B cell (primary cell): ENCODE measurements around the gene SH3TC1. TPM values are rescaled to one million over a fixed set of nuclear protein-coding genes. Genes with fewer than 3 reads are reported as not detected.

ENCODE experiments used
- ATAC-seq: fragments of 200-7000 bp; cut with Tn5 transposase; one replicate; pipeline ENCODE4 v1.10.0; 2021; ENCODE audit warnings: low read depth, mild to moderate bottlenecking, moderate number of reproducible peaks, moderate library complexity
- CTCF ChIA-PET: fragments of 350-600 bp; sonication (Branson Sonifier 250); formaldehyde crosslinking; loops from one replicate; lab custom pipeline; 2021; ENCODE audit warnings: antibody characterized with exemption, inconsistent platforms; lab: Charles Lee
- POLR2A ChIA-PET: fragments of 350-600 bp; sonication (Branson Sonifier 250); formaldehyde crosslinking; loops from one replicate; lab custom pipeline; 2021; ENCODE audit warnings: antibody characterized with exemption; lab: Charles Lee
- DNase-seq: peaks from one replicate; pipeline ENCODE4 v3.0.0; 2013
- H2AFZ ChIP-seq: 2 replicates; pipeline ENCODE4 v1.6.1; 2012; ENCODE audit warnings: mild to moderate bottlenecking, low read depth, low read length; ENCODE audit not compliant: insufficient read depth, poor library complexity, severe bottlenecking
- H3K27ac ChIP-seq, 2 donors: 1 replicate in 1 of 2; 2 replicates in 1 of 2; pipeline ENCODE4 v1.5.1; 2012 to 2013; ENCODE audit warnings: low read length in 2 of 2, mild to moderate bottlenecking in 2 of 2, moderate library complexity in 1 of 2
- H3K27me3 ChIP-seq, 4 experiments: fragments of 200-600 bp in 1 of 4; sonication (generic) in 1 of 4; replicated peaks in 1 of 4; 1 replicate in 2 of 4; 2 replicates in 2 of 4; pipeline versions ENCODE4 v1.6.1 to v1.7.0; 2013 to 2016; ENCODE audit warnings: low read length in 3 of 4, mild to moderate bottlenecking in 2 of 4, mixed read lengths in 1 of 4, moderate library complexity in 1 of 4; ENCODE audit not compliant: insufficient read depth in 4 of 4, control insufficient read depth in 3 of 4; ENCODE audit errors: control extremely low read depth in 1 of 4
- H3K36me3 ChIP-seq, 2 experiments: replicated peaks in 1 of 2; 1 replicate in 1 of 2; 2 replicates in 1 of 2; pipeline versions ENCODE4 v1.6.1 to v1.7.1; 2013; ENCODE audit warnings: low read length in 1 of 2; ENCODE audit not compliant: insufficient read depth in 2 of 2, control insufficient read depth in 1 of 2; ENCODE audit errors: control extremely low read depth in 1 of 2, extremely low read depth in 1 of 2
- H3K4me1 ChIP-seq, 2 donors: fragments of 200-600 bp in 1 of 2; sonication (generic) in 1 of 2; 1 replicate in 1 of 2; 2 replicates in 1 of 2; pipeline versions ENCODE4 v1.5.1 to v1.6.1; 2013 to 2017; ENCODE audit warnings: low read length in 2 of 2; ENCODE audit not compliant: control insufficient read depth in 2 of 2, insufficient read depth in 2 of 2
- H3K4me2 ChIP-seq: replicated peaks from 2 replicates; pipeline ENCODE3; 2012; ENCODE audit warnings: mild to moderate bottlenecking, low read depth, low read length; ENCODE audit not compliant: poor library complexity, severe bottlenecking
- H3K4me3 ChIP-seq, 5 experiments: fragments of 200-600 bp in 1 of 5; sonication (generic) in 1 of 5; 1 replicate in 3 of 5; 2 replicates in 2 of 5; pipeline versions ENCODE4 v1.5.1 to v1.7.0; 2011 to 2016; ENCODE audit warnings: low read length in 4 of 5, mild to moderate bottlenecking in 4 of 5, low read depth in 2 of 5, control low read depth in 1 of 5, moderate library complexity in 1 of 5; ENCODE audit not compliant: insufficient read depth in 1 of 5; ENCODE audit errors: control extremely low read depth in 1 of 5, extremely low read depth in 1 of 5
- H3K79me2 ChIP-seq: fragments of 200-600 bp; sonication (generic); one replicate; pipeline ENCODE4 v1.6.0; 2016; ENCODE audit warnings: low read length; ENCODE audit not compliant: control insufficient read depth, insufficient read depth
- H3K9ac ChIP-seq: fragments of 200-600 bp; sonication (generic); 2 replicates; pipeline ENCODE4 v1.6.1; 2017; ENCODE audit warnings: mild to moderate bottlenecking, low read length, moderate library complexity
- H3K9me3 ChIP-seq, 3 donors: one replicate each; pipeline versions ENCODE4 v1.6.1 to v1.7.1; 2013; ENCODE audit warnings: low read length in 2 of 3; ENCODE audit not compliant: control insufficient read depth in 2 of 3, insufficient read depth in 1 of 3; ENCODE audit errors: control extremely low read depth in 1 of 3
- H4K20me1 ChIP-seq: 2 replicates; pipeline ENCODE4 v1.6.0; 2012; ENCODE audit warnings: mild to moderate bottlenecking, low read length; ENCODE audit not compliant: insufficient read depth, control insufficient read depth, poor library complexity, severe bottlenecking
- H3K27ac Mint-ChIP-seq: one replicate; pipeline ENCODE4 v1.8.0; 2021; ENCODE audit warnings: mixed read lengths
- H3K27me3 Mint-ChIP-seq: one replicate; pipeline ENCODE4 v1.8.0; 2021; ENCODE audit warnings: mixed read lengths
- H3K4me1 Mint-ChIP-seq: one replicate; pipeline ENCODE4 v1.8.0; 2021; ENCODE audit warnings: mixed read lengths
- H3K4me3 Mint-ChIP-seq: one replicate; pipeline ENCODE4 v1.8.0; 2021; ENCODE audit warnings: mixed read lengths
- H3K9me3 Mint-ChIP-seq: one replicate; pipeline ENCODE4 v1.8.0; 2022; ENCODE audit warnings: mixed read lengths; ENCODE audit not compliant: insufficient read depth
- EZH2 ChIP-seq: IDR thresholded peaks from 2 replicates; pipeline ENCODE4 v1.6.1; 2012; ENCODE audit warnings: borderline replicate concordance, low read depth, mild to moderate bottlenecking, moderate library complexity, low read length; ENCODE audit not compliant: insufficient read depth, poor library complexity, severe bottlenecking
- WGBS: methylation state at CpG from one replicate; pipeline ENCODE4 v1.1.5; 2013; ENCODE audit warnings: missing lambda C conversion rate; ENCODE audit not compliant: insufficient coverage; 5-methylcytosine and 5-hydroxymethylcytosine counted together
- intact Hi-C: fragments of 100-400 bp; cut with micrococcal nuclease; formaldehyde crosslinking; loops from one replicate; pipeline ENCODE4 v1.10.0; 2022
- polyA plus RNA-seq: library from polyadenylated mRNA; depleted of rRNA; stranded (reverse); fragments of >200 nt; gene quantifications from 2 replicates; pipeline ENCODE4 v1.2.3, GENCODE V29; 2012
- total RNA-seq, 2 donors: library from RNA; stranded (reverse); fragments of 120-200 nt in 1 of 2; gene quantifications; 1 replicate in 1 of 2; 2 replicates in 1 of 2; pipeline versions ENCODE4 v1.2.3 to v1.2.4, GENCODE V29; 2013 to 2022
- TF ChIP-seq, protein P1 (sequence below): fragments of 200-600 bp; IDR thresholded peaks from one replicate; pipeline ENCODE4 v1.8.0; 2022; ENCODE audit warnings: antibody characterized with exemption, mild to moderate bottlenecking

Gene SH3TC1
- total and polyA plus RNA-seq, 2 donors (not counting 1 experiment from before 2014, with no cell fraction given), result 63.8 to 388 TPM

GRCh38 chr4:8173492-8174242 is 25.4 kb upstream of the SH3TC1 start:
- intact Hi-C loops, result loop anchor here (2.0 kb wide), 1 partner anchor 55 kb away; no protein-coding TSS in a partner anchor

More at GRCh38 chr4:8173492-8174242, 25.4 kb upstream of the SH3TC1 start:
- Histone ChIP-seq H3K9me3 (peaks cover 0 to 34% (median 3%) of the 10 kb centered on the region in 3 donors), H3K27me3 (no peaks in the 10 kb centered on the region), H3K4me2 (no peak overlapping the region), H3K36me3 (no peaks in the 10 kb centered on the region), H4K20me1 (no peaks in the 10 kb centered on the region), H3K79me2 (no peaks in the 10 kb centered on the region), H3K27ac (no peak overlapping the region), H3K9ac (no peak overlapping the region), H3K4me3 (no peak overlapping the region), H2AFZ (no peak overlapping the region), H3K4me1 (peaks cover 18 to 28% of the 10 kb centered on the region in 2 donors)
- Mint-ChIP-seq H3K27ac (no peak overlapping the region), H3K4me1 (peaks cover 19% of the 10 kb centered on the region), H3K4me3 (no peak overlapping the region), H3K27me3 (no peaks in the 10 kb centered on the region), H3K9me3 (no peaks in the 10 kb centered on the region)
- TF ChIP-seq, protein P1, sequence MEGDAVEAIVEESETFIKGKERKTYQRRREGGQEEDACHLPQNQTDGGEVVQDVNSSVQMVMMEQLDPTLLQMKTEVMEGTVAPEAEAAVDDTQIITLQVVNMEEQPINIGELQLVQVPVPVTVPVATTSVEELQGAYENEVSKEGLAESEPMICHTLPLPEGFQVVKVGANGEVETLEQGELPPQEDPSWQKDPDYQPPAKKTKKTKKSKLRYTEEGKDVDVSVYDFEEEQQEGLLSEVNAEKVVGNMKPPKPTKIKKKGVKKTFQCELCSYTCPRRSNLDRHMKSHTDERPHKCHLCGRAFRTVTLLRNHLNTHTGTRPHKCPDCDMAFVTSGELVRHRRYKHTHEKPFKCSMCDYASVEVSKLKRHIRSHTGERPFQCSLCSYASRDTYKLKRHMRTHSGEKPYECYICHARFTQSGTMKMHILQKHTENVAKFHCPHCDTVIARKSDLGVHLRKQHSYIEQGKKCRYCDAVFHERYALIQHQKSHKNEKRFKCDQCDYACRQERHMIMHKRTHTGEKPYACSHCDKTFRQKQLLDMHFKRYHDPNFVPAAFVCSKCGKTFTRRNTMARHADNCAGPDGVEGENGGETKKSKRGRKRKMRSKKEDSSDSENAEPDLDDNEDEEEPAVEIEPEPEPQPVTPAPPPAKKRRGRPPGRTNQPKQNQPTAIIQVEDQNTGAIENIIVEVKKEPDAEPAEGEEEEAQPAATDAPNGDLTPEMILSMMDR, result no peak
- TF ChIP-seq EZH2, result no peak
- no peak for DNase-seq
- ChIA-PET POLR2A (interaction anchor here (2.1 to 2.9 kb wide), 3 partner anchors 11 to 25 kb away, joined by 13 to 31 read pairs (median 26); partner anchors contain the start of genes ABLIM2 and SH3TC1), CTCF (interaction anchor here (0.8 to 5.7 kb wide), 8 partner anchors 8 to 368 kb away, joined by 3 to 127 read pairs (median 10); partner anchors contain the start of genes ABLIM2 and SH3TC1)
- 80% methylated on average over 12 of the region's 13 CpGs for WGBS
- ATAC-seq, result no peak
